Lower lobe of right lung (tissue), 2 donors: ENCODE data around the gene PRDM16. TPM values are rescaled to one million over a fixed set of nuclear protein-coding genes. Genes with fewer than 3 reads are reported as not detected.

ENCODE experiments used
- ATAC-seq, 2 donors: fragments of 200-7000 bp; cut with Tn5 transposase; one replicate each; pipeline ENCODE4 v1.9.1; 2020 to 2022; ENCODE audit warnings: mild to moderate bottlenecking in 2 of 2, moderate library complexity in 2 of 2
- DNase-seq: peaks from one replicate; pipeline ENCODE4 v3.0.0-alpha.2; 2020
- H3K27ac ChIP-seq: fragments of 200-600 bp; one replicate; pipeline ENCODE4 v1.8.0; 2022
- H3K27me3 ChIP-seq: fragments of 200-600 bp; one replicate; pipeline ENCODE4 v1.8.0; 2022; ENCODE audit warnings: low read depth
- H3K36me3 ChIP-seq: fragments of 200-600 bp; one replicate; pipeline ENCODE4 v1.8.0; 2022; ENCODE audit warnings: mild to moderate bottlenecking
- H3K4me1 ChIP-seq: fragments of 200-600 bp; one replicate; pipeline ENCODE4 v1.8.0; 2022
- H3K4me3 ChIP-seq: fragments of 200-600 bp; one replicate; pipeline ENCODE4 v1.8.0; 2022; ENCODE audit warnings: mild to moderate bottlenecking
- H3K9me3 ChIP-seq: fragments of 200-600 bp; one replicate; pipeline ENCODE4 v1.8.0; 2022
- intact Hi-C: fragments of 100-400 bp; cut with DNase I; formaldehyde crosslinking; loops from one replicate; pipeline ENCODE4 v1.11.0; 2022
- total RNA-seq: library from RNA; stranded (reverse); fragmentation: NEBNext Ultra II Directional; extraction: Animal tissue kit (Norgen Biotek cat#: 25700); gene quantifications from one replicate; pipeline ENCODE4 v1.2.1, GENCODE V29; 2021
- TF ChIP-seq, protein P1 (sequence below): fragments of 200-600 bp; IDR thresholded peaks from one replicate; pipeline ENCODE4 v1.8.0; 2022; ENCODE audit warnings: antibody characterized with exemption, mild to moderate bottlenecking
- donor health status: DM: no; HTN: yes; CAD: no; lungs with severe emphysema.

Gene PRDM16
- total RNA-seq, 1 donor from 2014 or later, result 19.2 TPM

- H3K4me3 ChIP-seq, result no peak overlapping the region
- H3K4me1 ChIP-seq, result no peaks in the 10 kb centered on the region
- no peaks in the 10 kb centered on the region for H3K9me3 ChIP-seq
- DNase-seq (no peak), ATAC-seq (no peak)
- no peaks in the 10 kb centered on the region for H3K36me3 ChIP-seq
- intact Hi-C loops, result no loop called here
- no peaks in the 10 kb centered on the region for H3K27me3 ChIP-seq
- TF ChIP-seq, protein P1, sequence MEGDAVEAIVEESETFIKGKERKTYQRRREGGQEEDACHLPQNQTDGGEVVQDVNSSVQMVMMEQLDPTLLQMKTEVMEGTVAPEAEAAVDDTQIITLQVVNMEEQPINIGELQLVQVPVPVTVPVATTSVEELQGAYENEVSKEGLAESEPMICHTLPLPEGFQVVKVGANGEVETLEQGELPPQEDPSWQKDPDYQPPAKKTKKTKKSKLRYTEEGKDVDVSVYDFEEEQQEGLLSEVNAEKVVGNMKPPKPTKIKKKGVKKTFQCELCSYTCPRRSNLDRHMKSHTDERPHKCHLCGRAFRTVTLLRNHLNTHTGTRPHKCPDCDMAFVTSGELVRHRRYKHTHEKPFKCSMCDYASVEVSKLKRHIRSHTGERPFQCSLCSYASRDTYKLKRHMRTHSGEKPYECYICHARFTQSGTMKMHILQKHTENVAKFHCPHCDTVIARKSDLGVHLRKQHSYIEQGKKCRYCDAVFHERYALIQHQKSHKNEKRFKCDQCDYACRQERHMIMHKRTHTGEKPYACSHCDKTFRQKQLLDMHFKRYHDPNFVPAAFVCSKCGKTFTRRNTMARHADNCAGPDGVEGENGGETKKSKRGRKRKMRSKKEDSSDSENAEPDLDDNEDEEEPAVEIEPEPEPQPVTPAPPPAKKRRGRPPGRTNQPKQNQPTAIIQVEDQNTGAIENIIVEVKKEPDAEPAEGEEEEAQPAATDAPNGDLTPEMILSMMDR, result no peak
- no peak overlapping the region for H3K27ac ChIP-seq
Observed at GRCh38 chr1:3373700-3374405, 304.9 kb downstream of the PRDM16 start.

- no peak for DNase-seq
- H3K27me3 ChIP-seq, result peaks cover under 1% of the 10 kb centered on the region
- H3K4me3 ChIP-seq, result no peak overlapping the region
- TF ChIP-seq, protein P1, result no peak
- intact Hi-C loops, result no loop called here
- no peaks in the 10 kb centered on the region for H3K9me3 ChIP-seq
- ATAC-seq, result no peak
- no peak overlapping the region for H3K27ac ChIP-seq
- H3K4me1 ChIP-seq, result no peaks in the 10 kb centered on the region
- H3K36me3 ChIP-seq, result no peaks in the 10 kb centered on the region
Observed at GRCh38 chr1:3375245-3375644, 306.2 kb downstream of the PRDM16 start.

DNA sequence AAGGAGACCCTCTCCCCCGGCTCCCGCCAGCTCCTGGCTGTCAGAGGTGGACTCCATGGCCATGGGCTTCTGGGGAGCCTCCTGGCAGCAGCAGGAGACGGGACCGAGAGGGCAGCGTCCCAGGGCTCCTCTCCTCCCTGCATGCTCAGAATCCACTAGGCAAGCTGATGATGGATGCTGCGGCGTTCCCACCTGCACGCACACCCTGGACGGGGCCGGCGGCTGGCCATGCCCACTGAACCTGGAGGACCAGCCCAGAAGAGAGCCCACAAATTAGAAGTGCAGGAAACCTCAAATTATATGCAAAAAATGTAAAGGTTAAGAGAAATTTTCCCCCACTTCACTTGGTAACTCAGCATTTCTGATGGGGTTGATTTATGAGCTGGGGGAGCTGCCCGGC lies 308.2 kb downstream of the PRDM16 start:
- no peaks in the 10 kb centered on the region for H3K36me3 ChIP-seq
- H3K27ac ChIP-seq, result no peak overlapping the region
- H3K9me3 ChIP-seq, result no peaks in the 10 kb centered on the region
- intact Hi-C loops, result no loop called here
- no peaks in the 10 kb centered on the region for H3K4me1 ChIP-seq
- no peak overlapping the region for H3K4me3 ChIP-seq
- DNase-seq (no peak), ATAC-seq (no peak)
- TF ChIP-seq, protein P1, result no peak
- peaks cover 4% of the 10 kb centered on the region for H3K27me3 ChIP-seq

- ATAC-seq, result no peak
Observed at GRCh38 chr1:3377604-3378279, 308.7 kb downstream of the PRDM16 start.

GRCh38 chr1:3378411-3379208 lies 309.6 kb downstream of the PRDM16 start:
- no peaks in the 10 kb centered on the region for H3K4me1 ChIP-seq
- no peak overlapping the region for H3K4me3 ChIP-seq
- no peaks in the 10 kb centered on the region for H3K9me3 ChIP-seq
- peaks cover 4% of the 10 kb centered on the region for H3K27me3 ChIP-seq
- ATAC-seq (no peak), DNase-seq (no peak)
- no peak overlapping the region for H3K27ac ChIP-seq
- TF ChIP-seq, protein P1, result no peak
- no peaks in the 10 kb centered on the region for H3K36me3 ChIP-seq
- intact Hi-C loops, result no loop called here

More at GRCh38 chr1:3377604-3378279, 308.7 kb downstream of the PRDM16 start:
- H3K27ac ChIP-seq, result no peak overlapping the region
- no peaks in the 10 kb centered on the region for H3K4me1 ChIP-seq
- H3K9me3 ChIP-seq, result no peaks in the 10 kb centered on the region
- H3K4me3 ChIP-seq, result no peak overlapping the region
- TF ChIP-seq, protein P1, result no peak
- no peak for DNase-seq
- no peaks in the 10 kb centered on the region for H3K36me3 ChIP-seq
- intact Hi-C loops, result no loop called here
- H3K27me3 ChIP-seq, result peaks cover 4% of the 10 kb centered on the region
